OCI-LY3 (cell line): ENCODE measurements around the gene CAP2.

Experiments used
- H2AFZ ChIP-seq: fragments of 200-600, 300-600 bp; shearing (Covaris generic); 2 replicates; pipeline ENCODE4 v1.6.0; 2014; ENCODE audit warnings: antibody characterized with exemption, low read depth, low read length
- H3K27ac ChIP-seq: fragments of 200-600, 300-600 bp; sonication (generic); 2 replicates; pipeline ENCODE4 v1.5.1; 2014; ENCODE audit warnings: mild to moderate bottlenecking, low read length, moderate library complexity, mixed read lengths
- H3K27me3 ChIP-seq: fragments of 200-600, 300-600 bp; sonication (generic); 2 replicates; pipeline ENCODE4 v1.6.1; 2014; ENCODE audit warnings: low read depth, low read length, mixed read lengths
- H3K36me3 ChIP-seq: fragments of 200-600, 300-600 bp; sonication (generic); replicated peaks from 2 replicates; pipeline ENCODE3; 2014; ENCODE audit warnings: low read depth, low read length, mixed read lengths
- H3K4me1 ChIP-seq: fragments of 300-600, 200-600 bp; sonication (generic); 2 replicates; pipeline ENCODE4 v1.6.1; 2014; ENCODE audit warnings: low read length, mixed read lengths
- H3K4me2 ChIP-seq: fragments of 200-600, 300-600 bp; sonication (generic); 2 replicates; pipeline ENCODE4 v1.6.1; 2014; ENCODE audit warnings: low read length, mixed read lengths
- H3K4me3 ChIP-seq: fragments of 300-600, 200-600 bp; sonication (generic); 2 replicates; pipeline ENCODE4 v1.5.1; 2014; ENCODE audit warnings: antibody characterized with exemption, mild to moderate bottlenecking, low read length, moderate library complexity
- H3K79me2 ChIP-seq: fragments of 300-600, 200-600 bp; shearing (Covaris generic); 2 replicates; pipeline ENCODE4 v1.6.1; 2014; ENCODE audit warnings: mild to moderate bottlenecking, low read length, mixed read lengths
- H3K9ac ChIP-seq: fragments of 300-600, 200-600 bp; shearing (Covaris generic); 2 replicates; pipeline ENCODE4 v1.6.0; 2014; ENCODE audit warnings: mild to moderate bottlenecking, low read length, moderate library complexity
- H3K9me3 ChIP-seq: fragments of 200-600, 300-600 bp; shearing (Covaris generic); 2 replicates; pipeline ENCODE4 v1.6.1; 2014; ENCODE audit warnings: low read length, mixed read lengths; ENCODE audit not compliant: insufficient read depth
- H4K20me1 ChIP-seq: fragments of 200-600, 300-600 bp; sonication (generic); 2 replicates; pipeline ENCODE4 v1.6.1; 2016; ENCODE audit warnings: low read length, mixed read lengths; ENCODE audit not compliant: insufficient read depth
- CTCF ChIP-seq: fragments of 200-600, 300-600 bp; sonication (generic); IDR thresholded peaks from 2 replicates; pipeline ENCODE4 v1.5.1; 2014; ENCODE audit warnings: antibody characterized with exemption, low read length, low read depth
- EZH2phosphoT487 ChIP-seq: fragments of 200-600 bp; shearing (Covaris generic); IDR thresholded peaks from 2 replicates; pipeline ENCODE4 v1.6.1; 2018; ENCODE audit warnings: antibody characterized with exemption, mixed run types, low read depth

CAP2 gene

GRCh38 chr6:17505767-17506280, 112.4 kb downstream of the CAP2 start:
- Histone ChIP-seq H2AFZ (no peak overlapping the region), H3K4me1 (no peaks in the 10 kb centered on the region), H3K27me3 (no peaks in the 10 kb centered on the region), H3K27ac (no peak overlapping the region), H3K4me3 (no peak overlapping the region), H3K9me3 (no peaks in the 10 kb centered on the region), H3K36me3 (no peaks in the 10 kb centered on the region), H4K20me1 (no peaks in the 10 kb centered on the region), H3K9ac (no peak overlapping the region), H3K79me2 (no peaks in the 10 kb centered on the region), H3K4me2 (no peak overlapping the region)
- TF ChIP-seq CTCF (no peak), EZH2phosphoT487 (no peak)

GRCh38 chr6:17506531-17506930, 113.1 kb downstream of the CAP2 start:
- H3K27me3 ChIP-seq, result no peaks in the 10 kb centered on the region
- H3K27ac ChIP-seq, result no peak overlapping the region
- H3K9ac ChIP-seq, result no peak overlapping the region
- H2AFZ ChIP-seq, result no peak overlapping the region
- H3K79me2 ChIP-seq, result no peaks in the 10 kb centered on the region
- H3K4me1 ChIP-seq, result no peaks in the 10 kb centered on the region
- H4K20me1 ChIP-seq, result no peaks in the 10 kb centered on the region
- TF ChIP-seq CTCF (no peak), EZH2phosphoT487 (no peak)
- H3K4me3 ChIP-seq, result no peak overlapping the region
- no peak overlapping the region for H3K4me2 ChIP-seq
- no peaks in the 10 kb centered on the region for H3K36me3 ChIP-seq
- no peaks in the 10 kb centered on the region for H3K9me3 ChIP-seq

- Histone ChIP-seq H3K27ac (no peak overlapping the region), H3K36me3 (no peaks in the 10 kb centered on the region), H2AFZ (no peak overlapping the region), H4K20me1 (no peaks in the 10 kb centered on the region), H3K4me2 (no peak overlapping the region), H3K79me2 (no peaks in the 10 kb centered on the region), H3K4me3 (no peak overlapping the region), H3K27me3 (no peaks in the 10 kb centered on the region), H3K4me1 (no peaks in the 10 kb centered on the region), H3K9me3 (no peaks in the 10 kb centered on the region), H3K9ac (no peak overlapping the region)
- TF ChIP-seq CTCF (no peak), EZH2phosphoT487 (no peak)
These were observed 113.6 kb downstream of the CAP2 start for GRCh38 chr6:17506962-17507361.

GRCh38 chr6:17511084-17511483, 117.7 kb downstream of the CAP2 start:
- H3K4me2 ChIP-seq, result no peak overlapping the region
- no peaks in the 10 kb centered on the region for H3K4me1 ChIP-seq
- H3K79me2 ChIP-seq, result no peaks in the 10 kb centered on the region
- no peaks in the 10 kb centered on the region for H3K9me3 ChIP-seq
- no peak overlapping the region for H3K4me3 ChIP-seq
- no peak overlapping the region for H2AFZ ChIP-seq
- H4K20me1 ChIP-seq, result no peaks in the 10 kb centered on the region
- H3K9ac ChIP-seq, result no peak overlapping the region
- no peak overlapping the region for H3K27ac ChIP-seq
- 0 out of 2 replicates have a peak, but pooled peaks cover 2% of the 10 kb centered on the region for H3K27me3 ChIP-seq
- TF ChIP-seq CTCF, result no peak
- no peak for TF ChIP-seq EZH2phosphoT487
- no peaks in the 10 kb centered on the region for H3K36me3 ChIP-seq
